ENCODE measurements around the gene CNOT10. TPM values are rescaled to one million over a fixed set of nuclear protein-coding genes. Genes with fewer than 3 reads are reported as not detected.
"Not testable (repeated sequence)": the region's sequence is repeated elsewhere in the genome, so short reads cannot be mapped to it uniquely, and the experiment has no call there.

Gene CNOT10
- total RNA-seq, 1 donor from 2014 or later: 7.6 TPM

GRCh38 chr3:32781211-32781968 lies 96.4 kb downstream of the CNOT10 start:
- peak in 1 of 2 donors; percentile 75 for DNase-seq (ENCODE audit: low spot score in 2 of 2)
- intact Hi-C loops (cut with DNase I): no loop called here
- no peaks in the 10 kb centered on the region for H3K36me3 ChIP-seq
- H3K9me3 ChIP-seq: no peaks in the 10 kb centered on the region
- H3K4me1 ChIP-seq: no peaks in the 10 kb centered on the region
- peak; percentile 50 to 90 (median 83) for TF ChIP-seq CTCF (IDR thresholded peaks at IDR 0.05)
- peak overlapping the region; percentile 58 to 63 for H3K4me3 ChIP-seq
- H3K27ac ChIP-seq: no peak overlapping the region
- no peaks in the 10 kb centered on the region for H3K27me3 ChIP-seq

- DNase-seq (ENCODE audit: low spot score in 2 of 2); H3K36me3 ChIP-seq; H3K4me1 ChIP-seq; H3K9me3 ChIP-seq; H3K27me3 ChIP-seq; intact Hi-C loops (cut with DNase I); H3K27ac ChIP-seq; H3K4me3 ChIP-seq: not testable (repeated sequence)
These were observed 96.9 kb downstream of the CNOT10 start for GRCh38 chr3:32781969-32782270.

GRCh38 chr3:32782407-32782806 lies 97.4 kb downstream of the CNOT10 start:
- no peaks in the 10 kb centered on the region for H3K27me3 ChIP-seq
- no peaks in the 10 kb centered on the region for H3K36me3 ChIP-seq
- no peak overlapping the region for H3K27ac ChIP-seq
- TF ChIP-seq CTCF (IDR thresholded peaks at IDR 0.05): no peak
- H3K4me3 ChIP-seq: no peak overlapping the region
- no peaks in the 10 kb centered on the region for H3K4me1 ChIP-seq
- no peak for DNase-seq (ENCODE audit: low spot score in 2 of 2)
- intact Hi-C loops (cut with DNase I): no loop called here
- no peaks in the 10 kb centered on the region for H3K9me3 ChIP-seq

GRCh38 chr3:32791833-32792232 lies 106.8 kb downstream of the CNOT10 start:
- Histone ChIP-seq H3K27me3 (no peaks in the 10 kb centered on the region), H3K4me1 (no peaks in the 10 kb centered on the region), H3K36me3 (no peaks in the 10 kb centered on the region), H3K9me3 (no peaks in the 10 kb centered on the region), H3K27ac (no peak overlapping the region), H3K4me3 (no peak overlapping the region)
- TF ChIP-seq CTCF (IDR thresholded peaks at IDR 0.05): no peak
- intact Hi-C loops (cut with DNase I): no loop called here
- no peak for DNase-seq (ENCODE audit: low spot score in 2 of 2)

GRCh38 chr3:32794487-32795308 lies 109.7 kb downstream of the CNOT10 start:
- Histone ChIP-seq H3K9me3 (no peaks in the 10 kb centered on the region), H3K27ac (no peak overlapping the region), H3K4me1 (no peaks in the 10 kb centered on the region), H3K27me3 (no peaks in the 10 kb centered on the region), H3K4me3 (no peak overlapping the region), H3K36me3 (no peaks in the 10 kb centered on the region)
- intact Hi-C loops (cut with DNase I): no loop called here
- TF ChIP-seq CTCF (IDR thresholded peaks at IDR 0.05): no peak
- no peak for DNase-seq (ENCODE audit: low spot score in 2 of 2)

- H3K4me1 ChIP-seq; intact Hi-C loops (cut with DNase I); H3K36me3 ChIP-seq; DNase-seq (ENCODE audit: low spot score in 2 of 2); H3K9me3 ChIP-seq; H3K27me3 ChIP-seq; H3K4me3 ChIP-seq; H3K27ac ChIP-seq: not testable (repeated sequence)
These were observed 111.5 kb downstream of the CNOT10 start for GRCh38 chr3:32796384-32796950.
